NOMO-1 (cell line): ENCODE results near the gene SIAE.

Source experiments
- DNase-seq, 2 experiments: peaks; one replicate each; lab custom pipeline; 2025; ENCODE audit not compliant: unreplicated experiment in 2 of 2; lab: John Stamatoyannopoulos, UW

SIAE gene

DNA sequence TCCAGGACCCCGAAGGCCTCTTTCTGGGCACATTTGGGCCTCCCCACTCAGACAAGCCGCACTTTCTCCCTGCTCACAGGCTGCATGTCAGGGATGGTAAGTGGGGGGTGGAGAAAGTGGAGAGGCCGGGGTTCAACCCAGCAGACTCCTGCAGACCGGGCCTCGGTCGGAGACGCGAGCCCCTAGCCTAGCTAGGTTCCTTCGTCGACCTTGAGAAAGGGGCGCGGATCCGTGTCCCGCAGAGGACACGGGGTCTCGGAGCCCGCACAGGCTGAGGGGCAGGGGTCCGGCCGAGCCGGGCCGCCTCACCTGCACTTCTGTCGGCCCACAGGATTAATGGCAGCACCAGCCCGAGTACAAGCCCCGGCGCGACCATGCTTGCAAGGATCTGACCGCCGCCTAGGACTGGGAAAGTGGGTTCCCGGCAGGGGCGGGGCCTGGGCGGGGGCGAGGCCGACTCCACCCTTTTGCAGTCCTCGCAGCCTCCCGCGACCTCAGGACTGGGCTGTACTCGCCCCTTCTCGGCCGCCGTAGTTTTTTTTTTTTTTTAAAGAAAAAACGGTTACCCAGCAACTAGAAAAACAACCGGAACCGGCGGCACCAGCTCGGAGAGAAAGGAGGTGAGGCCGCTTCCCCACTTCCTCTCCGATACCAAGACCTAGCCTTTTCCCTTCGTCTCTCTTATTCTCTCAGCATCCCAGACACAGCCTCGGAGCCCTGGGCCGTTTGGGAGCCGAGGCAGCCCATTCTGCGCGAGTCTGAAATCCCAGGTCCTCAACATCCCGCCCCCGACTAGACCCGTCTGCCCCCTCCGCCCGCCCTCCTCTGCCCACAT lies at the start of gene SIAE, which contains the start of gene SPA17:
Gene SIAE, minus strand, starts transcription at position 407 of the 835 bp plus-strand sequence. Its CDS starts 31 bp downstream, at position 376.
Gene SPA17, plus strand, starts transcription at position 572 of the 835 bp plus-strand sequence. CDS start 1,361 bp downstream, outside the sequence.
- DNase-seq, result peak; percentile 91 to 93

- DNase-seq, result no peak
Measured at GRCh38 chr11:124722176-124722575, 48.6 kb upstream of the SIAE start.

- no peak for DNase-seq
Measured at GRCh38 chr11:124719534-124719933, 46.0 kb upstream of the SIAE start.

DNA sequence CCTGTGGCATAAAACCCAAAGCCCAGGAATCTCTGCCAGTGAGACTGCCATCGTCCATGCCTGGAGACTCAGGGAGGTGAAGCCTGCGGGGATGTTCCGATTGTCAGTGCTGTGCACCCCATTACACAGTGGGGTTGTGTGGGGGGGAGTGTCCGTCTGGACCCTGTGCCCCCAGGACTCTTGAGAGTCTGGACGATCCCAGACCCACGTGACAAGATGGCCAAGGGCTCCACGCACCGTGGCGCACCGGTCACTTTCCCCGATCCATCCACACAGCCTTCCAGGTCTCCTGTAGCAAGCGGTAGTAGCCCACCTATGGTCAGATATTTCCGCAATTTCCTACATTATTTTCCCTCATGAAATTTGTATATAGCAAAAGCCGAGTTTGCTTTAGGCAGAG lies 45.3 kb upstream of the SIAE start:
- DNase-seq, result no peak

DNA sequence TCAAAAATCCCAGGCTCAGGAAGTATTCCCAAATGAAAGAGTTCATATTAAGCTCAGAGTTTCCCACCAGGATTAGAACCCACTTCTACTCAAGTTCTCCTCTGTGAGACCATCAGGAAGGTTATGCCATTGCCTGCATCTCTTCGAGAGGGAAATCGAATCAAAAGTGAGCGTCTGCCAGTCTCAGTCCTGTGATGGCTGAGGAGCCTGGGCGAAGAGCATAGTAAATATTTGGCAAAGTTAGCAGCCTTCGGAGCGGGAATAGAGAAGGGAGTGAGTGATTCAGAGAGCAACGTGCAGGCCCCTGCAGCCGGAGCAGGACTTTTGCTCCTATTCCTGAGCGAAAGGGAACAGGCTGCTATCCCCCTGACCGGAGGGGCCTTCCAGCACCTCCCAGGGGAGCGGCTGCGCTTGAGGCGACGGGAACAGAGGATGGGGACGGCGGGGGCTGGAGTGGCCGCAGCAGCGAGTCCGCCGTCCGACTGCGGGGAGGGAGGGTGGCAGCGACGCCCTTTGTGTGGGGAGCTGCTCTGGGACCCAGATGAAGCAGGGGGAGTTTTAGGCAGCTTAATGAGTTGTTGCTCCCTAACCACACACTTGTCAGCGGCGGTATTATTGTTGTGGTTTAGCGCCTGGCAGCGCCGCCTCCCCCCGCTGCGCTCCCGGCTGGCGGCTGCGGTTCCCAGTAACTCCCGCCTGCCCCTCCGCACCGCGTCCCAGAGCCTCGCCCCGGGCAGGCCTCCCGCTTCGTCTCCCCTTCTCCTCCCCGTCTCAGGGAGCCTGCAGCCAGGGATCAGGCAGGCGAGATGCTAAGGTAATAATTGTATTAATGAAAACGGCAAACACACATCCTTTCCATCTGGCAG lies 44.5 kb upstream of the SIAE start:
- DNase-seq, result no peak

DNA sequence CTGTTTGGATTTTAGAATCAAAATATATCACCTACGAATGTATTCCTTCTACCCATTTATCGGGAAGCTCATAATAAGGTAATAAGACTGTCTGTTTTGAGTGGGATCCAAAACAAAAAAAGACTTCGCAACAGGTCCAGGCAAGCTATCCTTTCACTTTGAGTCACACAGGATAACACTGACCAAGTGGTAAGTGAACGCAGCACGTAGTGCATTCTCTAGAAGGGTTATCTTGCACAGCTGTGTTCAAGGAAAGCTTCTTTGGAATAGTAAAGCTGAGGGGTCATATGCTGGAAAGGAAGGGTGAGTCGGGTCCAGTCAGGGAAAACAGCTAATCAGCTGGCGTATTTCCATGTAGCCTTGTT lies 43.9 kb upstream of the SIAE start:
- no peak for DNase-seq

- no peak for DNase-seq
Measured at GRCh38 chr11:124716591-124716990, 43.1 kb upstream of the SIAE start.

DNA sequence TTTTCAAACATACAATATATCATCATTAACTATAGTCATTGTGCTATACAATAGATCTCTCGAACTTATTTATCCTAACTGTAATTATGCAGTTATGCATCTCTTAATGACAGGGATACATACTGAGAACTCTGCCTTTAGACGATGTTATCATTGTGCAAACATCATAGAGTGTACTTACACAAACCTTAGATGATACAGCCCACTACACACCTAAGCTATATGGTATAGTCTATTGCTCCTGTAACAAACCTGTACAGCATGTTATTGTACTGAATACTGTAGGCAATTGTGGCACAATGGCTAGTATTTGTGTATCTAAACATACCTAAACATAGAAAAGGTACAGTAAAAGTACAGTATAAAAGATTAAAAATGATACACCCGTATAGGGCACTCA lies 38.9 kb upstream of the SIAE start:
- no peak for DNase-seq

DNA sequence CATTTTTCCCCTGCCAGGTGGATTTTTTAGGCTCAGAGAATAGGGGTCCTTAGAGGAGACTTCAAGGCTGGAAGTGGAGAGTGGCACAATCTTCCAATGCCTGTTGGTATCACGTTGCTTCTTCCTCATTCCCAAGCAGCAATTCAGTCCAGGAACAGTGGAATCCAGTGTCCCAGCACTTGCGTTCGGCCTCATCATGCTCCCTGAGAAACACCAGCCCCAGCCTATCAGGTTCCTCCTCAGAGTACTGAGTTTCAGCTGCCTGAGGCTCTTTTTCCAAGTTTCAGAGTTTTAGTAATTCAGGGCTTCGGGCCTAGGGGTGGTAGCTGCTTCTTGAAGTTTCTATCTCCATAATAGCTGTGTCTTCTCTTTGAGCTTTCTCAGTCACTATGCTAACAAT lies 34.3 kb upstream of the SIAE start:
- no peak for DNase-seq

DNA sequence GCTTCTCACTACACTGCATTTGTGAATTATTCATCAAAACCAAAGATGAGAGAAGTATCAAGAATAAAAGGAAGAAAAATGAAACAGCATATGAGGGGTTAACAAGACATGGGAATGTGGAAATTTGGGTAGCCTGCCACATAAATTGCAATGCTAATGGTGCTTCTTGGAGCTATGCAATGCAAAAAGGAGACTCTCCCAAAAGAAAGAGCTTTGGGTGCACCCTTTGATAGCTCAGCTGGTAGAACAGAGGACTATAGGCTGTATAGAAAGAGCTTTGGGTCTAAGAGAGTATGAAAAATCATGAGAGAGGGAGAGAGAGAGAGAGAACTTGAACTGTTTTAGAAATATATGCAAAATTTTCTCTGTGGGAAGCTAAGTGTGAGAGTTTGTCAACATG lies 26.5 kb upstream of the SIAE start:
- no peak for DNase-seq

DNA sequence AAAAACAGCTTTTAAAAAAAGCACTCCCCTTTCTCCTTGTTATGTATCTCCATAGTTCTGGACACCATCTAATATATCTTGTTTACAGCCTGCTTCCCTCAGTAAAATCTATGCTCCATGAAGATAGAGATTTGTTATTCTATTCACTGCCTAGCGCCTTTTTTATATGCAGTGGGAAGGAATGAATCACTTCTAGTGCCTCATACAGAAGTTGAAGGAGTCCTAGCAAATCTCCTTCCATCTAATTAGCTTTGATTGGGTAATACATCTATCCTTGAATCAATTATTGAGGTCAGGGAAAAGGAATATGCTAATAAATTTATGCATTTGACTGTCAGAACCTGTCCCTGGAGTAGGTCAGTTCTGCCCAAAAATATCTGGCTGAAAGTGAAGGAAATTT lies 26.0 kb upstream of the SIAE start:
- no peak for DNase-seq

DNA sequence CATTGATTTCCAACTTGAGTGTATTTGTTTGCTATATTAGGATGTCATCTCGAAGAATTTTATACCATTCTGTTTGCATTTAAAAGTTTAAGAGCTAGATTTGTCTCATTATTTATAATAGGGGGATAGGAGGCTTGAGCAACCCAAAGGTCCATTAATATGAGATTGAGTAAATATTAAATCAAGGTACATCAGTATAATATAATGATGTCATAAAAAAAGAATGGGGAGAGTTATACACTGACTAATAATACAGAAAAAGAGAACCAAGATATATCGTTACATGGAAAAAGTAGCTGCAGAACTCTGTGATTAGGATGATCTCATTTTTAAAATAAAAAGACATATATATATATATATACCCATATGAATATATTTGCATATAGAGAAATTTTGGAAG lies 19.6 kb upstream of the SIAE start:
- no peak for DNase-seq

DNA sequence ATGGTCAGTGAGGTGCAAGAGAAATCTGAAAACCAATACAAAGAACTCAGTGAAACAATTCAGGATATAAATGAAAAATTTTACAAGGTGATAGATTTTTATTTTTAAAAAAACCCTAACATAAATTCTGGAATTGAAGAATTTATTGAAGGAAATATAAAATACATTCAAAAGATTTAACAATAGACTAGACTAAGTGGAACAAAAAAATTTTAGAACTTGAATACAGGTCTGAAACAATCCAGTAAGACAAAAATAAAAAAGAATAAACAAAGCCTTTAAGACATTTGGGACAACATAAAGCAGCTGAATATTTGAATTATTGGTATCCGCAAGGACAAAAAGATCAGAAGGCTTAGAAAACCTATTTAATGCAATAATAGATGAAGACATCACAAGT lies 8.9 kb upstream of the SIAE start:
- no peak for DNase-seq

GRCh38 chr11:124681421-124681820 lies 7.9 kb upstream of the SIAE start:
- no peak for DNase-seq

- no peak for DNase-seq
Measured at GRCh38 chr11:124678416-124678815, 4.9 kb upstream of the SIAE start.

GRCh38 chr11:124676386-124676785 lies 2.8 kb upstream of the SIAE start:
- peak in 1 of 2 experiments; percentile 26 for DNase-seq

GRCh38 chr11:124674571-124674970 lies 1.0 kb upstream of the SIAE start:
- DNase-seq, result no peak

GRCh38 chr11:124674168-124674517 lies 604 bp upstream of the SIAE start:
- no peak for DNase-seq

- DNase-seq, result no peak
Measured at GRCh38 chr11:124672536-124673215, 863 bp downstream of the SIAE start.

DNA sequence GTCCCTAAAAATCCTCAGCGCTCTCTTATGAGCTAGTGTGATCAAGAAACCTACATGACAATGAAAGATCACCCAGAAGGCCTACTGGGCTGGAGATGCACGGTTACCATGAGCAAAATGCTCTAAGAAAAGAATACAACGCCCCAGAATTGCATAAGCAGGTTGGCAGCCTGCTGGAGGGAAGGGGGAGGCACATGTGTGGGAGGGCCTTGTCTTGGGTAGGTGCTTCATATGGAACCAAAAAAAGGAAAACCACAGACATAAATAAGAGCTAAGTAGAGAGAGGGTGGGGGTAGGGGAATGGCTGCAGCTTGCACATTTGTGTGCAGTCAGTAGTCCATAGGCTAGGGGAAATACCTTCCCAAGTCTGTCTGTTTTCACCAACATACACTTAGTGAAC lies 2.8 kb downstream of the SIAE start:
- peak; percentile 93 to 94 for DNase-seq

DNA sequence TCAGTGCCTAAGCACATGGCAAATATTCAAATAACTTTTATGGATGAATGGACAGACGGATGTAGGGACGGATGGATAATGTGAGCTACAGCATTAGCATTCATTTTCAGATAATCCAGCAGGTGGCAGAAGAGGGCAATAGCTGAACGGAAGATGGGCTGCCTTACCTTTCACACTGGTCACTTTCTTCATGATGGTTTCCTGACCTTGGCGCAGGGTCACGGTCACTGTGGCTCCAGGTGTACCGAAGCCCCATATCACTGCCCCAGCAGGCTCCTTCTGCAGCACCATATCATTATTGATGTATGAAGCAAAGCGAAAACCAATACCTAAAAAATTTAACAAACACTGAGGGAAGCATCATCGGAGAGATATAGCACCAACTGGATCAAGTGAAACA lies 4.3 kb downstream of the SIAE start:
- peak; percentile 7 to 57 for DNase-seq
